HG03039 (cell line): Measurements from ENCODE around the gene BIRC6.

Experiments
- ATAC-seq: cut with Tn5 transposase; IDR thresholded peaks from one replicate; pipeline ENCODE4 v1.9.1; 2021; ENCODE audit warnings: mild to moderate bottlenecking, moderate library complexity; ENCODE audit not compliant: unreplicated experiment

BIRC6 gene

GRCh38 chr2:32666704-32667103 lies 309.9 kb downstream of the BIRC6 start:
- no peak for ATAC-seq

GRCh38 chr2:32668254-32668653 lies 311.4 kb downstream of the BIRC6 start:
- ATAC-seq: no peak
